HepG2 (cell line): Measurements from ENCODE around the gene PPM1H. TPM values are rescaled to one million over a fixed set of nuclear protein-coding genes. Genes with fewer than 3 reads are reported as not detected.

Source experiments
- ATAC-seq: fragments of 200-7000 bp; cut with Tn5 transposase; 3 replicates; pipeline ENCODE4 v1.9.1; 2020; ENCODE audit warnings: mild to moderate bottlenecking, moderate library complexity
- BruUV-seq: library from RNA; stranded (reverse); fragments of 400-500 nt; replicated peaks from 2 replicates; lab custom pipeline; 2021; lab: Mats Ljungman, UMichigan
- CTCF ChIA-PET: fragments of 300-600 bp; formaldehyde crosslinking; extraction: SDS; loops from one replicate; lab custom pipeline; 2021; ENCODE audit warnings: low total read pairs, inconsistent platforms, low intra/inter-chr PET ratio; lab: Yijun Ruan, JAX
- POLR2A ChIA-PET: fragments of 350-600 bp; sonication (Branson Sonifier 250); formaldehyde crosslinking; loops from one replicate; lab custom pipeline; 2020; ENCODE audit warnings: antibody characterized with exemption, inconsistent platforms; lab: Yijun Ruan, JAX
- DNase-seq: peaks from one replicate; pipeline ENCODE4 v3.0.0-alpha.2; 2015; ENCODE audit warnings: low spot score
- FAIRE-seq: peaks from 3 replicates; lab custom pipeline; 2011; peaks lifted over from hg19 to GRCh38; lab: Jason Lieb, UNC
- H2AFZ ChIP-seq: one replicate; pipeline ENCODE4 v1.6.1; 2011; ENCODE audit warnings: low read length, inconsistent platforms
- H3K27ac ChIP-seq: fragments of 300-600 bp; 3 replicates; pipeline ENCODE4 v1.8.0; 2011; ENCODE audit warnings: mixed run types, mild to moderate bottlenecking, mixed read lengths, low read length, inconsistent platforms; ENCODE audit not compliant: insufficient read depth; ENCODE audit errors: extremely low read length
- H3K27me3 ChIP-seq, 2 experiments: fragments of 200-600 bp in 1 of 2; 2 replicates in 1 of 2; 3 replicates in 1 of 2; pipeline versions ENCODE4 v1.6.0 to v1.8.0; 2011; ENCODE audit warnings: low read length in 2 of 2, mild to moderate bottlenecking in 2 of 2, moderate library complexity in 2 of 2, inconsistent platforms in 1 of 2; ENCODE audit not compliant: insufficient read depth in 2 of 2, control insufficient read depth in 1 of 2
- H3K36me3 ChIP-seq, 2 experiments: fragments of 200-600 bp in 1 of 2; replicated peaks in 1 of 2; 2 replicates in 1 of 2; 3 replicates in 1 of 2; pipeline versions ENCODE4 v1.5.1 to v1.8.0; 2011; ENCODE audit warnings: low read length in 2 of 2, inconsistent platforms in 1 of 2; ENCODE audit not compliant: insufficient read depth in 2 of 2, control insufficient read depth in 1 of 2
- H3K4me1 ChIP-seq: 2 replicates; pipeline ENCODE4 v1.5.1; 2012; ENCODE audit warnings: low read length, inconsistent platforms; ENCODE audit not compliant: insufficient read depth
- H3K4me2 ChIP-seq: 2 replicates; pipeline ENCODE4 v1.6.0; 2011; ENCODE audit warnings: low read depth, low read length, inconsistent platforms
- H3K4me3 ChIP-seq, 3 experiments: fragments of 200-600 bp in 1 of 3; sonication (generic), shearing (Covaris generic) in 1 of 3; replicated peaks in 1 of 3; 2 replicates each; pipeline ENCODE4 v1.5.1; 2011 to 2016; ENCODE audit warnings: low read length in 3 of 3, inconsistent platforms in 2 of 3, low read depth in 2 of 3, mild to moderate bottlenecking in 2 of 3, control low read depth in 1 of 3, mixed read lengths in 1 of 3; ENCODE audit not compliant: insufficient read depth in 1 of 3
- H3K79me2 ChIP-seq: one replicate; pipeline ENCODE4 v1.6.1; 2011; ENCODE audit warnings: low read length, inconsistent platforms; ENCODE audit not compliant: insufficient read depth
- H3K9ac ChIP-seq: 2 replicates; pipeline ENCODE4 v1.6.0; 2011; ENCODE audit warnings: mild to moderate bottlenecking, low read depth, low read length, inconsistent platforms; ENCODE audit not compliant: insufficient read depth
- H3K9me3 ChIP-seq: 2 replicates; pipeline ENCODE4 v1.5.1; 2012; ENCODE audit warnings: mild to moderate bottlenecking, low read length
- H4K20me1 ChIP-seq: 2 replicates; pipeline ENCODE4 v1.6.0; 2011; ENCODE audit warnings: inconsistent platforms, mild to moderate bottlenecking, low read length, moderate library complexity; ENCODE audit not compliant: insufficient read depth
- DR1 ChIP-seq: sonication (generic); formaldehyde crosslinking; IDR thresholded peaks from 2 replicates; pipeline ENCODE4 v1.8.0; 2021; ENCODE audit warnings: mild to moderate bottlenecking, missing genetic modification reagents, inconsistent platforms
- TRIM24 ChIP-seq: sonication (generic); formaldehyde crosslinking; IDR thresholded peaks from 2 replicates; pipeline ENCODE4 v1.8.0; 2022; ENCODE audit warnings: mild to moderate bottlenecking, missing genetic modification reagents
- ZNF496 ChIP-seq: sonication (generic); formaldehyde crosslinking; IDR thresholded peaks from 2 replicates; pipeline ENCODE4 v1.8.1; 2023; ENCODE audit warnings: mild to moderate bottlenecking, moderate library complexity, missing genetic modification reagents; ENCODE audit not compliant: insufficient replicate concordance
- ZNF512B ChIP-seq: sonication (generic); formaldehyde crosslinking; IDR thresholded peaks from 2 replicates; pipeline ENCODE4 v1.5.1; 2020; ENCODE audit warnings: missing genetic modification reagents, mild to moderate bottlenecking, borderline replicate concordance
- WGBS: methylation state at CpG from one replicate; pipeline ENCODE4 v1.1.6; 2017; ENCODE audit warnings: low lambda C conversion rate; 5-methylcytosine and 5-hydroxymethylcytosine counted together
- in situ Hi-C: cut with HindIII; loops from 2 replicates; pipeline ENCODE4 v1.10.0; 2017; ENCODE audit warnings: low pct_unique_long_range_greater_than_20kb; ENCODE audit not compliant: extremely low pct_ligation_motif_present
- intact Hi-C: fragments of 100-400 bp; cut with micrococcal nuclease; formaldehyde crosslinking; loops from one replicate; pipeline ENCODE4 v1.10.0; 2022; ENCODE audit not compliant: unreplicated experiment
- polyA plus RNA-seq, 8 experiments: library from polyadenylated mRNA; depleted of rRNA in 3 of 8; stranded (reverse) in 7 of 8; unstranded in 1 of 8; fragments of >200 nt; fragmentation: Illumina TruSeq in 4 of 8; extraction: Trizol in 4 of 8; gene quantifications; 2 replicates each; pipeline versions ENCODE4 v1.2.1 to v1.2.3, GENCODE V29; 2011 to 2016; ENCODE audit warnings: low read depth in 4 of 8, missing spikeins in 1 of 8, mixed read lengths in 1 of 8; ENCODE audit not compliant: insufficient read depth in 1 of 8
- total RNA-seq, 5 experiments: library from RNA; depleted of rRNA; stranded (reverse); fragments of >200 nt; fragmentation: Illumina TruSeq; extraction: Trizol; gene quantifications; 2 replicates each; pipeline ENCODE4 v1.2.3, GENCODE V29; 2016; ENCODE audit warnings: low read depth in 1 of 5

PPM1H gene
- total and polyA plus RNA-seq, 2 of the 13 experiments (the other 11 are each of a cell fraction or from before 2014, with no cell fraction given), result 29.1 to 38.1 TPM

GRCh38 chr12:62689042-62689839, 245.7 kb downstream of the PPM1H start (continued):
- TF ChIP-seq ZNF512B (no peak), ZNF496 (no peak), DR1 (CRISPR knock-in tag) (no peak)

- H3K36me3 ChIP-seq, result peaks cover 22 to 88% of the 10 kb centered on the region in 2 experiments
- BruUV-seq, result no TSS peak
- H4K20me1 ChIP-seq, result no peaks in the 10 kb centered on the region
- ChIA-PET CTCF (no interaction called here), POLR2A (no interaction called here)
- H3K79me2 ChIP-seq, result no peaks in the 10 kb centered on the region
- in situ Hi-C loops (no loop called here), intact Hi-C loops (no loop called here)
- no peaks in the 10 kb centered on the region for H3K27me3 ChIP-seq
- no peak for TF ChIP-seq TRIM24 (CRISPR knock-in tag)
- no peak overlapping the region for H3K27ac ChIP-seq
- no peaks in the 10 kb centered on the region for H3K4me1 ChIP-seq
- no peak overlapping the region for H3K4me3 ChIP-seq
- no peak overlapping the region for H2AFZ ChIP-seq
- no peak overlapping the region for H3K9ac ChIP-seq
- FAIRE-seq, result no peak
- H3K9me3 ChIP-seq, result no peaks in the 10 kb centered on the region
- DNase-seq, result no peak
- 97% methylated on average over 3 of the region's 3 CpGs for WGBS
- no peak overlapping the region for H3K4me2 ChIP-seq
- ATAC-seq, result no peak
Observed at GRCh38 chr12:62686938-62687337, 248.0 kb downstream of the PPM1H start.
